ENCODE results near the gene HSPB1.
"Not testable (repeated sequence)": the region's sequence is repeated elsewhere in the genome, so short reads cannot be mapped to it uniquely, and the experiment has no call there.

Gene HSPB1

DNA sequence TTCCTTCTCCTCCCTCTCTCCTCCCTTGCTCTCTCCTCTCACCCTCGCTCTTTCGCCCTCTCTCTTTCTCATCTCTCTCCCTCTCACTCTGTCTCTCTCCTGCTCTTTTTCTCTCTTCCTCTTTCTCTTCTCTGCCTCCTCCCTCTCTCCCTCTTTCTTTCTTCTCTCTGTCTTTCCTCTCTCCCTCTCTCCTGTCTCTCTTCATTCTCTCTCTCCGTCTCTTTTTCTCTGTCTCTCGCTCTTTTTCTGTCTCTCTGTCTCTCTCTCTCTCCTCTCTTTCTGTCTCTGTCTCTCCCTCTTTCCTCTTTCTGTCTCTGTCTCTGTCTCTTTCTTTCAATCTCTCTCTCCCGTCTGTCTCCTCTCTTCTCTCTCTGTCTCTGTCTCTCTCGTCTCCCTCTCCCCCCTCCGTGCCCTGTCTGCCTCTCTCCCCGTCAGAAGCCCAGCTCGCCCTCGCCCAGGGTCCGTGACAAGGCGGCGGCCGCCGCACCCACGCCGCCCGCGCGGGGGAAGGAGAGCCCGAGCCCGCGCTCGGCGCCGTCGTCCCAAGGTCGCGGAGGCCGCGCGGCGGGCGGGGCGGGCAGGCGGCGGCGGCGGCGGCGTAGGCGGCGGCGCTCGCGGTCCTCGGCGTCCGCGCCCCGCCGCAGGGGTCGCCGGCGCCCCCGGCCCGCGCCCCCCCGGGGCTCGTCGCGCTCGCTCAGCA is 21.3 kb upstream of the HSPB1 start:
- DNase-seq (ENCODE audit: extremely low read depth in 1 of 2, low read depth in 1 of 2), result no peak

DNA sequence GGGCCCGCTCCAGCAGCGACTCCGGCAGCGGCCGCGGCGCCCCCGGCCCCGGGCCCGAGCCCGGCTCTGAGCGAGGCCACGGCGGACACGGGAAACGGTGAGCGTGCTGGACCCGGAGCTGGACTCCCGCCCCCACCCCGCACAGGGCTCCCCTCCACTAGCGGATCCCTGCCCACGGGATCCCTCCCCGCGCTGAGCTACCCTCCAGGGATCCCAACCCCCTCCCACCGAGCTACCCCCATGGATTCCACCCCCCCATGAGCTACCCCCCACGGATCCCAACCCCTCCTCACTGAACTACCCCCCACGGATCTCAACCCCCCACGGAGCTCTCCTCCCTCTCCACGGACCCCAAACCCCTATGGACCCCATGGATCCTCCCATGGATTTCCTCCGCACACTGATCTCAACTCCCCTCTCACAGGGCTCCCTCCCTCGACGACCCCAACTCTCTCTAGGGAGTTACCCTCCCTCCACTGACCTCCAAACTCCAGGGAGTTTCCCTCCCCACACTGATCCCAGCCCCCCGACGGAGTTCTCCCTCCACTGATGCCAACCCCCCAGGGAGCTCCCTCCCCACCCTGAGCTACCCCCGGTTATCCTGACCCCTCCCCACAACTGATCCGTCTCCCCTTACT is 20.6 kb upstream of the HSPB1 start:
- no peak for DNase-seq (ENCODE audit: extremely low read depth in 1 of 2, low read depth in 1 of 2)

DNA sequence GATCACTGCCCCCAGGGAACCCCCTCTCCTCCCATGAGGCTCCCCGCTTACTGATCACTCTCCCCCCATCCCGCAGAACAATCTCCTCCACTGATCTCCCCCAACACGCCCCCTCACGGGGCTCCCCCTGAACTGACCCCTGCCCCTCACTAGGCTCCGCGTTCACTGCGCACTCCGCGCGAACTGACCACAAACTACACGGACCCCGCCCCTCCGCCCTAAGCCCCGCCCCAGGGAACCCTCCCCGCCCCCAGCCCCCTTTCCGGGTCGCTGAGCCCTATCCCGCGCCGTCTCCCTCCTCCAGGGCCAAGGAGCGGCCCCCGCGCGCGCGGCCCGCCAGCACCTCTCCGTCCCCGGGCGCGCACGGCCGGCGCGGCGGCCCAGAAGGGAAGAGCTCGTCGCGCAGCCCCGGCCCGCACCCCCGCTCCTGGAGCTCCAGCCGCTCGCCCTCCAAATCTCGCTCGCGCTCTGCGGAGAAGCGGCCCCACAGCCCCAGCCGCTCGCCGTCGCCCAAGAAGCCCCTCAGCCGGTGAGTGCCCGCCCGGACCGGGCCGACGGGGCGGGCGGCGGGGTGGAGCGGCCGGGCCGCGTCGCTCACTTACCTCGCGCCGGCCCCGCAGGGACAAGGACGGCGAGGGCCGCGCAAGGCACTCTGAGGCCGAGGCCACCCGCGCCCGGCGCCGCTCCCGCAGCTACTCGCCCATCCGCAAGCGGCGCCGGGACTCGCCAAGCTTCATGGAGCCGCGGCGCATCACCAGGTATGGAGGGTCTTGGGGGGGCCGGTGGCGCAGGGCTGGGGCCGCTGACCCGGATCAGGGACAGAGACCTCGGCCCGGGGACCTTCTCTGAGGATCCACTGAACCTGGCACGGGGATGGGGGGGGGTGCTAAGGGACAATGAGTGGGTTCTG is 19.9 kb upstream of the HSPB1 start:
- DNase-seq (ENCODE audit: extremely low read depth in 1 of 2, low read depth in 1 of 2), result no peak

DNA sequence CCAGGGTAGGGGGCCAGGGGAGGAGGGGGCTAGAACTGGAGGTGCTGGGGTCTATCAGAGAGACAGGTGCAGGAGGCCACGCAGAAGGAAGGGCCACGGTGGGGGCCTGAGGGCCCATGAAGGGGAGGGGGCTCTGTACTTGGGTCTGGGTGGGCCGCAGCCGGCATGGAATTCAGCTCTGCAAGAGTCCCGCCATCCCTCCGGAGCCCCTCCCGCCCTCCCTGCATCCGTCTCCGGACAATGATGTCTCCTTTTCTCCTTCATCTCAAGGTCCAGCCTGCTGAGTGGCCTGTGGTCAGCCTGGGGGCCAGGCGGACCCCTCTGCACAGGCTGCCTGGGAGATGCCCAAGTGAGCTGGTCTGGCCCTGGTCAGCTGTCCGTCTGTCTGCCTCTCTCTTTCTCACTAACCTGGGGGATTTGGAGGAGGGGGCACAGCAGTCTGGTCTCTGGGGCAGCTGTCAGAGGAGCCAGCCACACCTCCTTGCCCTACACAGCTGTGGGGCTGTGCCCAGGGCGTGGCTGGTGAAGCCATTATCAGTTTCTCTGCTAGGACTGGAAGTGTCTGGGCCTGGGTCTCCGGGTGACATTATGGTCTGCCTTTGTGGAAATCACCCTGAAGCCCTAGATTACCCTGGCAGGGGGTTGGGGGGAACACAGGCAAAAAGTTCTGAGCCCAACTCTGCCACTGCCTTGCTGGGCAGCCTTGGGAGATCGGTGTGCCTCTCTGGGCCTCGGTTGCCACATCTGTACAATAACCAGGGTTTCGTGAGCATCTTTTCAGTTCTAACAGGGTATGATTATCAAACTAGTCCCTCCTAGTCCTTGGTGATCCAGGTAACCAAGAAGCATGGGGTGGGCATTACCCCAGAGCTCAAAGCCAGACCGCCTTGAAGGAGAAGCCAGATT is 19.0 kb upstream of the HSPB1 start:
- no peak for DNase-seq (ENCODE audit: extremely low read depth in 1 of 2, low read depth in 1 of 2)

DNA sequence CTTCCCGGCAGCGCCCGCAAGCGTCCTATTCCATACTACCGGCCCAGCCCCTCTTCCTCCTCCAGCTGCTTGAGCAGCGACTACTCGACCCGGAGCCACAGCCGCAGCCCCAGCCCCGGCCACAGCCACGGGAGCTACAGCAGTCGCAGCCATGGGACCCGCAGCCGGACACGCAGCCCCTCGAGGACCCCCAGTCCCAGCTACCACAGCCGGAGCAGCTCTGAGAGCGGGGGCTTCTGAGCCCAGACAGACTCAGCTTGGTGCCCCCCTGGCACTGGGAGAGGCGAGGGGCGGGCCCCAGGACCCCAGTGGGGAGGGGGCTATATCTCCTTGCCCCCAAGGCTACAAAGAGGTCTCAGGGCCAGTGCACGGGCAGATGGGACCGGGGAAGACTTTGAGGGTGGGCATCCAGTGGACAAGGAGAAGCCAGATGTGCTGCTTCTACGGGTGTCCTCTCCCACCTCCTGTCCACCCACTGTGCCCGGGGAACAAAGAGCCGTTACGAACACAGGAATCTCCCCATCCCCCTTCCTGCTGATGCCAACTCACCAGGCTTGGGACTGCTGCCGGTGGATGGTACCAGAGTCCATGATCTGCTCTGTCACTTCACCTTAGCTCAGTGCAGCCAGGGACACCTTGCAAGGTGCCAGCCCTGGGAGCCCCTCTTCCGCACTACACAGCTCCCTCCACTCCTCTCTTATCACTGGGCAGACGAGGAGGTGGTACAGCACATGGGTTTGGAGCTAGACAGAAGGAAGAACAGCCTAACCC is 16.7 kb upstream of the HSPB1 start:
- no peak for DNase-seq (ENCODE audit: extremely low read depth in 1 of 2, low read depth in 1 of 2)

DNA sequence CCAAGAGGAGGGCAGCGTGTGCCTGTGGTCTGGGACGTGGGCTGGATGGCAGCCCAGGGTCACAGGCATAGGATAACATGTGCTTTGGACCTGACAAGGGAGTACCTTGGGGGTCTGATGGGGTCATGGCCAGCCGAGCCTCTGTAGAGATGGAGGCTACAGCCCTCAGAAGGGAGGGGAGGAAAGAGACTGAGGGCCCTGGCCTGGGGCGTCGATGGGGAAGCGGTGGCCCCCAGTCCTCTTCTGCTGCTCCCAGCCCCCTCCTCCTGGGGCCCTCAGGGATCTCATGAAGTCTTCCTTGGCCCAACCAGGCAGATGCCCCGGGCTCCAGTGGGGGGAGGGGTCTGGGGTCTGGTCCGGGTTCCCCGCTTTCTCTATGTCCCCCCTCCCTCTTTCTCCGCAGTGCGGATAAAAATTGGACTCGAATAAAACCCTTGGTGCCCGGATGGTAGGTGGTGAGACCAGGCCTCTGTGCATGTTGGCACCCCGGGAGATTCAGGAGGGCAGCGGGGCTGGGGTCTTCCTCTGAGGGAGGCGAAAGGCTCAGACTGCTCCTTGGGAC is 15.6 kb upstream of the HSPB1 start:
- DNase-seq (ENCODE audit: extremely low read depth in 1 of 2, low read depth in 1 of 2), result no peak

DNA sequence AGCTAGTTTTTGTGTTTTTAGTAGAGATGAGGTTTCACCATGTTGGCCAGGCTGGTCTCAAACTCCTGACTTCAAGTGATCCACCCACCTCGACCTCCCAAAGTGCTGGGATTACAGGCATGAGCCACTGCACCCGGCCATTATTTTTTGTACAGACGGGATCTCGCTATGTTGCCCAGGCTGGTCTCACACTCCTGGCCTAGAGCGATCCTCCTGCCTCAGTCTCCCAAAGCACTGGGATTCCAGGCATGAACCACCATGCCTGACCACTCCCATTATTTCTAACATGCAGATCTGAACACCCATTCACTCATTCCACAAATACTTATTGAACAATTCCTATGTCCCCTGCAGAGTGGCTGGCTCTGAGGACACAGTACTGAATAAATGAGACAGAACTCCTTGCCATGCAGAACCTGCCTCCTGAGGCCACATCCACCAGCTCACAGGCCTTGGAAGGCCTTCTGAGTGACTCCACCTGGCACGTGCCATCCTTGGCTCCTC is 11.6 kb upstream of the HSPB1 start:
- DNase-seq (ENCODE audit: extremely low read depth in 1 of 2, low read depth in 1 of 2), result not testable (repeated sequence)

DNA sequence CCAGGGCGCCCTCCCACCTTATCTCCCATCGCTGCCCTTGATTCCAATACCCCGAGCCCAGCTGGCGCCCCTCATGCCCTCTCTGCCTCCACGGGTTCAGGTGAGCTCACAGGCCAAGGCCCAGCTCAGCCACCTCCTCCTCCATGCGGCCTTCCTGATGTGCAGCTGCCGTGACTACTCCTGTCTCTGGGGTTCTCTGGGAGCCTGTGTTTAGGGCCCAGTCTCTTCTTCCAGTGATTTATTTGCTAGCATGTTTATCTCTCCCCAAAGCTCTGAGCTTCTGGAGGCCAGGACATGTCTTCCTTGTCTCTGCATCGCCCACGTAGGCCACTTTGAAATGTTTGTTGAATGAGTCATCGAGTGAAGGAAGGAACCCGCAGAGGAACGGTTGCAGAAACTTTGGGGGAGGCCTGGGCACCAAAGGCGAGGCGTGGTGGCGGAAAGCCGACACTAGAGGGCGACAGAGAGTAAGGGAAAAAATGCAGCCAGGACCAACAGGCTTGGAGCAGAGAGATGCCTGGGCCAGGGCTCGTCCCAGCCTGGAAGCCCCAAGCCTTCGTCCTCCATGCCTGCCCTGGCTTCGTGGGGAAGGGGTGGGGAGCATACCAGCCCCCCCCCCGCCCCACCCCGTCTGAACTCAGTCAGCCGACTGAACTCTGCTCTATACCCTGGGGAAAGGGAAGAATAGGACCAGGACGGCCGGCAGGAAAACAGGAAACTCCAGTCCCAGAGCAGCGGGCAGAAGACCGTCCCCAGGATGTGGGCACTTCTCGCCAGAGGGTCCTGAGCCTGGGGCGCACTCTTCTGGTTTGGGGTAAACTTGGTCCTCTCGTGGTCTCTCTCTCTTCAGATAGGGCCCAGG is 10.9 kb upstream of the HSPB1 start:
- DNase-seq (ENCODE audit: extremely low read depth in 1 of 2, low read depth in 1 of 2), result peak; percentile 66 to 73

DNA sequence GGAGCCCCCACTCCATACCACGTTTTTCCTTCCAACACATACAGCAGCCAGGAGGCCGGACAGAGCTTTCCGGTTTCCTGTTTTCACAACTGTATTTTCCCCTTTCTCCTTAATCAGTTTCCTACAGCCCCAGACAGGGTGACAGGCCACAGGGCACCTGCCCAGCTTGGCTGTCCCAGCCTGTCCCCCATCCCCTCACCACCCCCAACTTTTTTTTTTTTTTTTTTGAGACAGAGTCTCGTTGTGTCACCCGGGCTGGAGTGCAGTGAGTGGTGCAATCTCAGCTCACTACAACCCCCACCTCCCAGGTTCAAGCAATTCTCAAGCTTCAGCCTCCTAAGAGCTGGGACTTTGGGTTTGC is 10.3 kb upstream of the HSPB1 start:
- no peak for DNase-seq (ENCODE audit: extremely low read depth in 1 of 2, low read depth in 1 of 2)

DNA sequence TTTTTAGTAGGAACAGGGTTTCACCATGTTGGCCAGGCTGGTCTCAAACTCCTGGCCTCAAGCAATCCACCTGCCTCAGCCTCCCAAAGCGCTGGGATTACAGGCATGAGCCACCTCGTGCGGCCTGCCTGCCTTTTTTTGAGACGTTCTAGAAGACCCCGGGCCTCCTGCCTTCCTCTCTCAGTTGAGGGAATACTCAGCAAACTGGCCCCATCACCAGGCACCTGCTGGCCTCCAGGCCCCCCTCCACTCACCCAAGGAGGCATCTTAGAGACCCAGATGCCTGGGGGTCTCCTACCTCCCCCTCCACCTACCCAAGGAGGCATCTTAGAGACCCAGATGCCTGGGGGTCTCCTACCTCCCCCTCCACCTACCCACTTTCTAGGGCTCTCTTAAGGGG is 9.6 kb upstream of the HSPB1 start:
- not testable (repeated sequence) for DNase-seq (ENCODE audit: extremely low read depth in 1 of 2, low read depth in 1 of 2)

DNA sequence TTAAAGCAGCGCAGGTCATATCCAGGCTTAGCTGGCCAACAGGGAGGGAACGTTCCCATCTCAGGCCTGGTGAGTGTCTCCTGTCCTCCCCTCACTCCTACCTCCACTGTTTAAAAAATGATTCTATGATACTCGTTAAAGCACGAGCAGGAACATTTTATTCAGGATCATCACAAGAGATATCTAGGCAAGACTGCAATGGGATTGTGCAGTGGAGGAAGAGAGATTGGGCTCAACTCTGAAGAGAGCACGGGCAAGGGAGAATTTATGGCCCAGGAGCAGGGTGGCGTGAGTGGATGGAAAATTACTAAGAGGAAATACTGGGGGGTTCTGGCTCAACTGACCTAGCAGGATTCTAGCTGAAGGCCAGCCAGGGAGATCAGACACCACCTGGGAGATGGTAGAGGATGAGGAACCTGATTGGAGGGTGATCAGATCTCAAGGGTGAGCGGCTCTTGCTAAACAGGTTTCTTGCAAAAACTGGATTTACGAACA is 9.0 kb upstream of the HSPB1 start:
- no peak for DNase-seq (ENCODE audit: extremely low read depth in 1 of 2, low read depth in 1 of 2)

DNA sequence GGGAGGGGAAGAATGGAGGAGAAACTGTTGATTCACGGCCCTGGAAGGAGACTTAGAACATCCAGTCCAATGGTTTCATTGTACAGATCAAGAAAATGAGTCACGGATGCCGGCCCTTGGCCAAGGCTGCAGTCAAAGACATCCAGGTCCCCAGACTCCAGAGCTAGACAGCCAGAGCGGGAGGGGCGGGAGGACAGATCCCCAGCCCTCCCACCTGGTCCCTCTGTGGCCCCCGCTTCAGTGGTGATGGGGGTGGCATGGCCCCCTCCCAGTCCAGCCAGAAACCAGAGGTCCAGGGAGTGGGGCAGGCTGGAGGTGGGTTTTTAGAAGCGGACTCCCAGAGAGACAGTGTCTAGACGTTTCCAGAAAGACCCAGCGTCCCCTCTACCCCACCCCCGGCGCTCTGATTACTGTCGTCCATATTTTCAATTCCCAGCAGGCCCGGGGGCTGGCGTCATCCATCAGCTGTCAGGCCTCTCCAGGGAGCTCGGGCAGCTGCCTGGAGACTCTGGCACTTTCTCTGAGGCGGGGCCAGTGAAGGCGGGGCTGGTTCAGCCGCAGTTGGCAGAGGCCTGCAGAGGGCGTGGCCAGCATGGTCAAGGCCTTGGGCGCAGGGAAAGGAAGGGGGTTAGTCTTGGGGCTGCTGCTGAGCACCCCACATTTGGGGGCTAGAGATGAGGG is 8.0 kb upstream of the HSPB1 start:
- DNase-seq (ENCODE audit: extremely low read depth in 1 of 2, low read depth in 1 of 2), result no peak

DNA sequence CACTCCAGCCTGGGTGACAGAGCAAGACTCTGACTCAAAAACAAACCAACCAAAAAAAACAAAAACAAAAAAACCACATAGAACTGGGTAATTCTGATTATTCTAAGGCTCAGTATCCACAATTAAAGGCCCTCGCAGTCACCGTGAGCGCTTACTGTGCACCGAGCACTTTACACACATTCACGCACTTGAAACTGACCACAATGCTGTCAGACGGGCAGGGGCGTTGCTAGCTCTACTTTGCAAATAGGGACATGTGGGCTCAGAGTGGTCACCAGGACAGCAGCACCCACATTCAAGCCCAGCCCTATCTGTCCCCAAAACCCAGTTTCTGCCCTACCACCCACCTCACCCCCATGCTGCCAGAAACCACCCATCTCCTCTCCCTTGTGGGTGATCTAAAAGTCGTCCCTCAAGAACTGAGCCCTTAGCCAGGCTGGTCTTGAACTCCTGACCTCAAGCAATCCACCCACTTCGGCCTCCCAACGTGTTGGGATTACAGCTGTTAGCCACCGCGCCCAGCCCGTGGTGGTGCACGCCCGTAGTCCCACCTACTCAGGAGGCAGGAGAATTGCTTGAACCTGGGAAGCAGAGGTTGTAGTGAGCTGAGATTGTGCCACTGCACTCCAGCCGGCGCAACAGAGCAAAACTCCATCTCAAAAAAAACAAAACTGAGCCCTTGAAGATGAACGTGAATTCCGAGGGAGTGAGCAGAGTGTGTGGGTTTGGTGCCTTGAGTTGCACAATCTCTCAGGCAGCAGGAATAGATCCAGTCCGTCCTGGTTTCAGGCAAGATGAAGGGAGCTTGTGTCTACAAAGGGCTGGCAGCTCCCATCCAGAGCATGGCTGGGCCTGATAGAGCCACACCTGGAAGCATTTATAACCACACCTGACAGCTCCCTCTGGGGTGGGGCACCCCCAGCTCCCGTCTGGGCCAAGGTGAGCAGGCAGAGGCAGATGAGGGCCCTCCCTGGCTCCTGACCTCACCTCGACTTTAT is 5.4 kb upstream of the HSPB1 start:
- DNase-seq (ENCODE audit: extremely low read depth in 1 of 2, low read depth in 1 of 2), result no peak

DNA sequence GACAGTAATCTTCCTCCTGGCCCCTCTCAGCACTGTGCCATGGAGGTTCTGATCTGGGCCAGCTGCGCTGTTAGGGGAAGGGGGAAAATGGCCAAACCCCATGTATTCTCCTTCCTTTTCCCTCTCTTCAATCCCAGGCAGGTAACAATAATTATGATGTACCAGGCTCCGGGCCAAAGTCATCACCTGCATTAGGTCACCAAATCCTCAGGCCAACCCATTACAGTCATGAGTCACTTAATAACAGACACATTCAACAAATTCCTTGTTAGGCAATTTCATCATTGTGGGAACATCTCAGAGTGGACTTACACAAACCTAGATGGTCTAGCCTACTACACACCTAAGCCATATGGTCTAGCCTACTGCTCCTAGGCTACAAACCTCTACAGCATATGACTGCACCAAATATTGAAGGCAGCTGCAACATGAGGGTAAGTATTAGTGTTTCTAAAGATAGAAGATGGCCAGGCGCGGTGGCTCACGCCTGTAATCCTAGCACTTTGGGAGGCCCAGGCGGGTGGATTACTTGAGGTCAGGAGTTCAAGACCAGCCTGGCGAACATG is 2.2 kb upstream of the HSPB1 start:
- DNase-seq (ENCODE audit: extremely low read depth in 1 of 2, low read depth in 1 of 2), result no peak

DNA sequence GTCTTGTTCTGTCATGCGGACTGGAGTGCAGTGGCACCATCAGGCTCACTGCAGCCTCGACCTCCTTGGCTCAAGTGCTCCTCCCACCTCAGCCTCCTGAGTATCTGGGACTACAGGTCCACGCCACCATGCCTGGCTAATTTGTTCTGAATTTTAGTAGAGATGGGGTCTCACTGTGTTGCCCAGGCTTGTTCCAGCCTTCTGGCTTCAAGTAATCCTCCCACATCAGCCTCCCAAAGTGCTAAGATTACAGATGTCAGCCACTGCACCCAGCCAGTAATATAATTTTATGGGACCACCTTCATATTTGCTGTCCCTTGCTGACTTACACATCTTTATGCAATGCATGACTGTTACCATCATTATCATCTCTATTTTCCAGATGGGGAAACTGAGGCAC is 1.5 kb upstream of the HSPB1 start:
- DNase-seq (ENCODE audit: extremely low read depth in 1 of 2, low read depth in 1 of 2), result no peak
